Heart left ventricle (tissue), 13 donors: ENCODE measurements around the gene RUFY3.
"Not testable (repeated sequence)": the region's sequence is repeated elsewhere in the genome, so short reads cannot be mapped to it uniquely, and the experiment has no call there.

Source experiments
- POLR2A ChIP-seq, 2 donors: fragments of 450-650 bp; IDR thresholded peaks; one replicate each; pipeline ENCODE4 v1.6.1; 2017; ENCODE audit warnings: antibody characterized with exemption in 2 of 2, mild to moderate bottlenecking in 2 of 2, moderate library complexity in 2 of 2
- TF ChIP-seq, protein P1 (sequence below), 12 donors: fragments of 200-600 bp; sonication (generic) in 4 of 12; IDR thresholded peaks; one replicate each; pipeline versions ENCODE4 v1.5.0 to v1.8.0; 2018 to 2022; ENCODE audit warnings: antibody characterized with exemption in 12 of 12, mild to moderate bottlenecking in 5 of 12
- donor health status: ischemic (EF 13 %, LVEDD 7.1; RV severe dilation, severe dysfunction).
- donor health status: DM: no; HTN: yes; CAD: no.
- donor health status: DM: no; HTN: no; CAD: no.
- donor health status: ischemic (EF 25% LVEDD 6.9; RV normal size, moderate dysfunction).
- donor health status: ischemic (EF 25% LVEDD 5.7; RV mildly dilated, moderate dysfunction).
- donor health status: ischemic (EF 35%, LVEDD 5.7; RV mildly dilated, moderate dysfunction).
- donor health status: nonischemic (EF 11% LVEDD 7.7; RV severe dilation, severe dysfunction).
- donor health status: DM: yes; HTN: yes; CAD: no.
- donor health status: PGD.
- donor health status: ischemic (EF 29% LVEDD 5.4; RV normal size, mild dysfunction).
- donor health status: nonischemic (EF 23%, LVEDD 6.1; RV moderate dilation, normal function).

DNA sequence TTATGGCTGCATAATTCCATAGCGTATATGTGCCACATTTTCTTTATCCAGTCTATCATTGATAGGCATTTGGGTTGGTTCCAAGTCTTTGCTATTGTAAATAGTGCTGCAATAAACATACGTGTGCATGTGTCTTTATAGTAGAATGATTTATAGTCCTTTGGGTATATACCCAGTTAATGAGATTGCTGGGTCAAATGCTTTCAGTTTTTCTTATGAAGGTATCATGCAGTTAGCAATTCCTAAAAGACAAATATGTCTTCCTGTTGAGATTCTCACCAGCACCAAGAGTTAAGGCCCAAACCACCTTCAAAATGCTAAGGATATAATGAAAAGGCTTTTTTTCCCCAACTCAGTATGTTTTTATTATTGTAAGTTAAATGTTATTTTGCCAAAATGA is 19.2 kb upstream of the RUFY3 start:
- TF ChIP-seq POLR2A (IDR thresholded peaks at IDR 0.05): not testable (repeated sequence)
- TF ChIP-seq, protein P1, sequence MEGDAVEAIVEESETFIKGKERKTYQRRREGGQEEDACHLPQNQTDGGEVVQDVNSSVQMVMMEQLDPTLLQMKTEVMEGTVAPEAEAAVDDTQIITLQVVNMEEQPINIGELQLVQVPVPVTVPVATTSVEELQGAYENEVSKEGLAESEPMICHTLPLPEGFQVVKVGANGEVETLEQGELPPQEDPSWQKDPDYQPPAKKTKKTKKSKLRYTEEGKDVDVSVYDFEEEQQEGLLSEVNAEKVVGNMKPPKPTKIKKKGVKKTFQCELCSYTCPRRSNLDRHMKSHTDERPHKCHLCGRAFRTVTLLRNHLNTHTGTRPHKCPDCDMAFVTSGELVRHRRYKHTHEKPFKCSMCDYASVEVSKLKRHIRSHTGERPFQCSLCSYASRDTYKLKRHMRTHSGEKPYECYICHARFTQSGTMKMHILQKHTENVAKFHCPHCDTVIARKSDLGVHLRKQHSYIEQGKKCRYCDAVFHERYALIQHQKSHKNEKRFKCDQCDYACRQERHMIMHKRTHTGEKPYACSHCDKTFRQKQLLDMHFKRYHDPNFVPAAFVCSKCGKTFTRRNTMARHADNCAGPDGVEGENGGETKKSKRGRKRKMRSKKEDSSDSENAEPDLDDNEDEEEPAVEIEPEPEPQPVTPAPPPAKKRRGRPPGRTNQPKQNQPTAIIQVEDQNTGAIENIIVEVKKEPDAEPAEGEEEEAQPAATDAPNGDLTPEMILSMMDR (IDR thresholded peaks at IDR 0.05): not testable (repeated sequence)
